SU-DHL-6 (cell line): ENCODE results near the gene CTDP1.

Source experiments
- CTCF ChIP-seq: fragments of 200-600 bp; sonication (generic); IDR thresholded peaks from one replicate; pipeline ENCODE4 v1.5.1; 2017; ENCODE audit warnings: antibody characterized with exemption, mild to moderate bottlenecking, low read length, moderate library complexity; ENCODE audit not compliant: insufficient read depth, poor library complexity, severe bottlenecking
- EZH2phosphoT487 ChIP-seq: fragments of 200-600 bp; sonication (generic), shearing (Covaris generic); conservative IDR thresholded peaks from 2 replicates; pipeline ENCODE4 v1.6.1; 2018; ENCODE audit warnings: mild to moderate bottlenecking, antibody characterized with exemption, low read length, moderate library complexity, mixed read lengths

- no peak for TF ChIP-seq CTCF
- no peak for TF ChIP-seq EZH2phosphoT487
Observed at GRCh38 chr18:79732721-79733025, 53.1 kb downstream of the CTDP1 start.
